Adrenal gland (tissue), 5 donors: ENCODE data around the gene RELA.

Experiments used
- POLR2A ChIP-seq, 2 donors: fragments of 450-650 bp; IDR thresholded peaks; one replicate each; pipeline ENCODE4 v1.6.1; 2017; ENCODE audit warnings: antibody characterized with exemption in 2 of 2, mild to moderate bottlenecking in 2 of 2, moderate library complexity in 1 of 2
- TF ChIP-seq, protein P1 (sequence below), 6 experiments: fragments of 450-650 bp in 4 of 6; fragments of 200-600 bp in 2 of 6; sonication (generic) in 1 of 6; IDR thresholded peaks; 1 replicate in 5 of 6; 2 replicates in 1 of 6; pipeline versions ENCODE4 v1.5.1 to v1.8.0; 2016 to 2021; ENCODE audit warnings: antibody characterized with exemption in 6 of 6, mild to moderate bottlenecking in 2 of 6, moderate library complexity in 1 of 6
- donor health status: DM: no; HTN: no; CAD: no.

DNA sequence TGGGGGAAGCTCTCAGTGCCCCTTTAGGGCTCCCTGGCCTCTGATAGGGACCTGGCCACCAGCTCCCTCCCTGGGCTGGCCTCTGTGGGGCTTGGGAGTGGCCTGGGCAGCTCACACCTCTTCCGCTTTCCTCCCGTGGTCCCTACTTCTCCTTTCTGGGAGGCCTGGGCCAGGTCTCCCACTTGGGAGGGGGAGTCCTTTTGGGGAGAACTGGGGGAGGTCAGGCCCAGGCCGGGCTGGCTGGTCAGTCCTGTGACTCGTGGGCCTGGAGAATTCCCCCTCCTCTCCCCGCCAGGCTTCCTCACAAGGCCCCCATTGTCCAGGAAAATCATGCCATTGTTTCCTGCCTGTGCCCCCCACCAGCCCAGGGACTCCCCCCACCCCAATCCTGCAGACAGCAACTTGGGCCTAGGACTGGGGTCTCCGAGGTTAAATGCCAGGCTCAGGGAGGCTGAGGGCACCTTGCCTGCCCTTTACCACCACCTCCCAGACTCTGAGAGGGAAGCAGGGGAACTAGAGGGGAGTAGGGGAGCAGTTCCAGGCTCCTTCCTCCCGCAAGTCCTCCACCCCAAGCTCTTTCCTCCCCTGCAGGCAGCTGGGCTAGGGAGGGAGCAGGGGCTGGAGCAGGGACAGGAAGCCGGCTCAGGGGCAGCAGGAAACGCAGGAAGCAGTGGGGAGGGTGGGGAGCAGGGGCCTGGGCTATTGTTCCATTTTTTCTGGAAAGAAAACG, 51.5 kb downstream of the RELA start:
- TF ChIP-seq, protein P1, sequence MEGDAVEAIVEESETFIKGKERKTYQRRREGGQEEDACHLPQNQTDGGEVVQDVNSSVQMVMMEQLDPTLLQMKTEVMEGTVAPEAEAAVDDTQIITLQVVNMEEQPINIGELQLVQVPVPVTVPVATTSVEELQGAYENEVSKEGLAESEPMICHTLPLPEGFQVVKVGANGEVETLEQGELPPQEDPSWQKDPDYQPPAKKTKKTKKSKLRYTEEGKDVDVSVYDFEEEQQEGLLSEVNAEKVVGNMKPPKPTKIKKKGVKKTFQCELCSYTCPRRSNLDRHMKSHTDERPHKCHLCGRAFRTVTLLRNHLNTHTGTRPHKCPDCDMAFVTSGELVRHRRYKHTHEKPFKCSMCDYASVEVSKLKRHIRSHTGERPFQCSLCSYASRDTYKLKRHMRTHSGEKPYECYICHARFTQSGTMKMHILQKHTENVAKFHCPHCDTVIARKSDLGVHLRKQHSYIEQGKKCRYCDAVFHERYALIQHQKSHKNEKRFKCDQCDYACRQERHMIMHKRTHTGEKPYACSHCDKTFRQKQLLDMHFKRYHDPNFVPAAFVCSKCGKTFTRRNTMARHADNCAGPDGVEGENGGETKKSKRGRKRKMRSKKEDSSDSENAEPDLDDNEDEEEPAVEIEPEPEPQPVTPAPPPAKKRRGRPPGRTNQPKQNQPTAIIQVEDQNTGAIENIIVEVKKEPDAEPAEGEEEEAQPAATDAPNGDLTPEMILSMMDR (IDR thresholded peaks at IDR 0.05), result no peak
- TF ChIP-seq POLR2A (IDR thresholded peaks at IDR 0.05), result no peak
